Immature natural killer cell (primary cell): ENCODE results near the gene GAREM2. TPM values are rescaled to one million over a fixed set of nuclear protein-coding genes. Genes with fewer than 3 reads are reported as not detected.

Experiments
- DNase-seq, 3 donors: peaks; one replicate each; pipeline ENCODE4 v3.0.0; 2022; ENCODE audit warnings: mixed read lengths in 1 of 3
- H3K27ac Mint-ChIP-seq, 6 donors: one replicate each; pipeline ENCODE4 v1.8.0; 2020; ENCODE audit warnings: mixed read lengths in 6 of 6, mild to moderate bottlenecking in 5 of 6, inconsistent platforms in 4 of 6, moderate library complexity in 3 of 6
- H3K27me3 Mint-ChIP-seq, 3 donors: one replicate each; pipeline ENCODE4 v1.8.0; 2020 to 2021; ENCODE audit warnings: low read depth in 3 of 3, mild to moderate bottlenecking in 3 of 3, mixed read lengths in 3 of 3, moderate library complexity in 3 of 3, inconsistent platforms in 1 of 3
- H3K36me3 Mint-ChIP-seq, 3 donors: one replicate each; pipeline ENCODE4 v1.8.0; 2020; ENCODE audit warnings: mixed read lengths in 3 of 3, inconsistent platforms in 2 of 3, mild to moderate bottlenecking in 2 of 3
- H3K4me1 Mint-ChIP-seq, 2 donors: one replicate each; pipeline ENCODE4 v1.8.0; 2020; ENCODE audit warnings: inconsistent platforms in 2 of 2, mild to moderate bottlenecking in 2 of 2, mixed read lengths in 2 of 2, moderate library complexity in 1 of 2
- H3K4me3 Mint-ChIP-seq, 5 donors: one replicate each; pipeline ENCODE4 v1.8.0; 2020; ENCODE audit warnings: mild to moderate bottlenecking in 5 of 5, mixed read lengths in 5 of 5, inconsistent platforms in 3 of 5, moderate library complexity in 3 of 5
- H3K9me3 Mint-ChIP-seq, 6 donors: one replicate each; pipeline ENCODE4 v1.8.0; 2020; ENCODE audit warnings: mild to moderate bottlenecking in 6 of 6, mixed read lengths in 6 of 6, inconsistent platforms in 4 of 6, moderate library complexity in 3 of 6
- polyA plus RNA-seq, 3 donors: library from polyadenylated mRNA; unstranded; fragments of 300-500 nt; fragmentation: Illumina TruSeq; gene quantifications; one replicate each; pipeline ENCODE4 v1.2.3, GENCODE V29; 2021

GAREM2 gene
- 1 to 10 TPM in 2 of 3 donors, under 1 TPM in 1; 0.50 to 3.5 (median 1.4) TPM for polyA plus RNA-seq

DNA sequence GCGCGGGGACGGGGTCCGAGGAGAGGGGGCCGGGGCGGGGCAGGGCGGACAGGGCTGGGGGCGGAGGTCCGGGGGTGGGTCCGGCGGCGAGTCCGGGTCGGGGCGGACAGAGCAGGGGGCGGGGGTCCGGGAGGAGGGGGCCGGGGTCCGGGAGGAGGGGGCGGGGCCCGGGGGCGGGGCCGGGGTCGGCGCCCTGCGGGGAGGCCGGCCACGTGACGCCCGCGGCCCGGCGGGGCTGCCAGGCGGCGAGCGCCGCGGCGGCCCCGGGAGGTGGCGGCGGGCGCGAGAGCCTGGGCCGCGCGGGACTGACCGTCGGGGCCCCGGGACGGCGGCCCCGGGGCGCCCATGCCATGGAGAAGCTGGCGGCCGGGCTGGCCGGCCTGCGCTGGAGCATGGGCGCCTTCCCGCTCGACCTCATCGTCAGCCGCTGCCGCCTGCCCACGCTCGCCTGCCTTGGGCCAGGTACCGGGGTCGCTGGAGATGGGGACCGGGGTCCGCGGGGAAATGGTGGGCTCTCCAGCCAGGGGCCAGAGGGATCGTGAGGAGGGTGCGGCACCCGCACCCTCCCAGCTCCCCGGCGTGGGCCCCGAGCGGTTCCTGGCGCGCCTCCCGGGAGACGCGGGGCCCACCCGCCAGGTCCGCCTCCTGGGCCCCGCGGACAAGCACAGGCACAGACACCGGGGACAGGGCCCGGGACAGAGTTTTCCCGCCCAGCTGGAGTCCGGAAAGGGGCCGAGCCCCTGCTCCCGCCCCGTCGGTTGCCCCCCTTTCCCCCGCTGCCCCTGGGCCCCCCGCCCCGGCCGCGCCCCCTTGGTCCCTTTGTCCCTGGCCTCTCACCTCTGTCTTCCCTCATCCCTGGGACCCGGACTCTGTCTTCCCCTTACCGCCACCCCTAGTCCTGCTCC is at the start of gene GAREM2:
Gene GAREM2, plus strand, starts transcription at position 218 of the 905 bp plus-strand sequence. Its CDS starts 133 bp downstream, at position 351.
- DNase-seq: no peak
- no peak within 1 kb of the TSS for H3K27ac Mint-ChIP-seq
- H3K9me3 Mint-ChIP-seq: no peaks in the 10 kb centered on the region
- peaks cover 18 to 19% of the 10 kb centered on the region in 2 donors for H3K4me1 Mint-ChIP-seq
- peaks cover 0 to 5% (median 0%) of the 10 kb centered on the region in 3 donors for H3K36me3 Mint-ChIP-seq
- peaks cover 14 to 21% (median 15%) of the 10 kb centered on the region in 3 donors for H3K27me3 Mint-ChIP-seq
- H3K4me3 Mint-ChIP-seq: peak within 1 kb of the TSS; percentile 72 to 85 (median 77)

DNA sequence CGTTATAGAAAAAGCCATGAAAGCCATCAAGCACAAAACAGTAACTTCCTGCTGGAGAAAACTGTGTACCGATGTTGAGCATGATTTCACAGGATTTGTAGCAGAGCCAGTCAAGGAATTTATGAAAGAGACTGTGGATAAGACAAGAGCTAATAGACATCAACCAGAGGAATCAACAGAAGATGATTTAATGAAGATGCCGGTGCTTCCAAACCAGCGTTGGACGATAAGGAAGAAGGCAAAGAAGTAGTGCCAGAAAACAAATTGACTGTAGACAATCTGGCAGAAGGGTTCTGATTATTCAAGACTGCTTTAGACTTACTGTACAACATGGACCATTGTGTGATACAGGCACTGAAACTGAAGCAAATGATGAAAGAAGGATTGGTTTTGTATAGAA is 49.5 kb upstream of the GAREM2 start:
- H3K4me1 Mint-ChIP-seq: peaks cover 45 to 73% of the 10 kb centered on the region in 2 donors
- peaks cover 0 to 2% (median 1%) of the 10 kb centered on the region in 3 donors for H3K27me3 Mint-ChIP-seq
- peak overlapping the region; percentile 10 to 80 (median 30) for H3K27ac Mint-ChIP-seq
- H3K36me3 Mint-ChIP-seq: no peaks in the 10 kb centered on the region
- no peaks in the 10 kb centered on the region for H3K9me3 Mint-ChIP-seq
- peak overlapping the region in 1 of 5 donors; percentile 3 for H3K4me3 Mint-ChIP-seq
- DNase-seq: no peak

DNA sequence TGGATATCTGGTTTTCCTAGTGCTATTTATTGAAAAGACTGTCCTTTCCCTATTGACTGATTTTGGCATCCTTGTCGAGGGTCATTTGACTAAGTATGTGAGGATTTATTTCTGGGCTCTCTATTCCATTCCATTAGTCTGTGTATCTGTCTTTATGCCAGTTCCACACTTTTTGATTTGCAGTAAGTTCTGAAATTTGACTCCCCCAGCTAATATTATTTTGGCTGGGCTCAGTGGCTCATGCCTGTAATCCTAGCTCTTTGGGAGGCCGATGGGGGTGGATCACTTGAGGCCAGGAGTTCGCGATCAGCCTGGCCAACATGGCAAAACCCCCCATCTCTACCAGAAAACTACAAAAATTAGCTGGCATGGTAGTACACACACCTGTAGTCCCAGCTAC is 46.8 kb upstream of the GAREM2 start:
- Mint-ChIP-seq H3K4me1 (peaks cover 51 to 73% of the 10 kb centered on the region in 2 donors), H3K27ac (no peak overlapping the region), H3K4me3 (no peak overlapping the region), H3K27me3 (peaks cover 0 to 1% (median 0%) of the 10 kb centered on the region in 3 donors), H3K36me3 (peaks cover 0 to 7% (median 3%) of the 10 kb centered on the region in 3 donors), H3K9me3 (no peaks in the 10 kb centered on the region)
- no peak for DNase-seq

DNA sequence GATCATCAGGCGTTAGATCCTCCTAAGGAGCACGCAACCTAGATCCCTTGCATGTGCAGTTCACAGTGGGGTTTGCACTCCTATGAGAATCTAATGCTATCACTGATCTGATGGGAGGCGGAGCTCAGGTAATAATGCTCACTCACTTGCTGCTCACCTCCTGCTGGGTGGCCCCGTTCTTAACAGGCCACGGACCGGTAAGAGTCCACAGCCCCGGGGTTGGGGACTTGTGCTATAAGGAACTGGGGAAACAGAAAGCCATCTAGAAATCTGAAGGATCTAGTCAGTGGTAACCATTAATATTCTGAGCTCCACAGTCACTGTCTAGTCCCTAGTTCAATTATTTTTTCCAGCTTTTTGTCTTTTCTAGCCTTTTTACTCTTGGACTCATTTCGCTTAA is 44.7 kb upstream of the GAREM2 start:
- H3K4me1 Mint-ChIP-seq: peaks cover 35 to 55% of the 10 kb centered on the region in 2 donors
- H3K9me3 Mint-ChIP-seq: no peaks in the 10 kb centered on the region
- no peak overlapping the region for H3K27ac Mint-ChIP-seq
- no peak for DNase-seq
- H3K36me3 Mint-ChIP-seq: peaks cover 0 to 7% (median 3%) of the 10 kb centered on the region in 3 donors
- peaks cover 0 to 1% (median 0%) of the 10 kb centered on the region in 3 donors for H3K27me3 Mint-ChIP-seq
- H3K4me3 Mint-ChIP-seq: no peak overlapping the region

DNA sequence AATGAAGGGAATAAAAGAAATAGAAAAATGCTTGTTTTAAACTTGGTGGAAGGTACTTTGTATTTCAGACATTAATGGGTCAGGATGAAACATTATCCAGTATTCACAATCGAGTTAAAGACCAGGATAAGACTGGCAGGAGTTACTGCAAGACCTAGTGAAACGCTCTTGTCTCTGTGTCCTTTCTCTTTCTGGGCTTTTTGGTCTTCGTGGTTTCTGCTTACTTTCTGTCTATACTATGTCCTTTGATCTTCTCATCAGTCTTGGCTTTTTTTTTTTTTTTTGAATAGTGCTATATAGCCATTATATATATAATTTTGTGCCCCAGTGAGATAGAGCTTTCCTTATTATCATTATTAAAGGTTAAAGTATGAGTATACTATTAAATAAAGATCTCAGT is 42.1 kb upstream of the GAREM2 start:
- no peak for DNase-seq
- Mint-ChIP-seq H3K27ac (peak overlapping the region in 3 of 6 donors; percentile 3 to 76 (median 53)), H3K4me3 (no peak overlapping the region), H3K27me3 (no peaks in the 10 kb centered on the region), H3K9me3 (no peaks in the 10 kb centered on the region), H3K36me3 (peaks cover 3 to 14% (median 13%) of the 10 kb centered on the region in 3 donors), H3K4me1 (peaks cover 14 to 31% of the 10 kb centered on the region in 2 donors)

DNA sequence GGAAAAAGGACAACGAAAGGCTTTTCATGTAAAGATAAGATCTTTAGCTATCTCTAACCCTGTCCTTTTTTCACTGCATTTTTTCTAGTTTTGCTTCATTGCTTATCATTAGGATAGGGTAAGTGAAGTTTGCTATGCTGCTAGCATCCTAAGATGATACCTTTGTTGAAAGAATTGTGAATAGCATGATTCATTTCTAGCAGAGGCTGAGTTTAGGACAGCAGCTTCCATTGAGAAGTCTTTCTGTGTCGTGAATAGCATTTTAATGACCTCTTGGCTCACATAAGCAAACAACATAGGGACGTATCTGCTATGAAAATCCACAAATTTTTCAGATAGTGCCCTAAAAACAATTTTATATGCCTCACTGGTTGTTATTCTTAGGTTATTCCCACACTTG is 36.4 kb upstream of the GAREM2 start:
- H3K27ac Mint-ChIP-seq: no peak overlapping the region
- peaks cover 6 to 13% (median 13%) of the 10 kb centered on the region in 3 donors for H3K36me3 Mint-ChIP-seq

DNA sequence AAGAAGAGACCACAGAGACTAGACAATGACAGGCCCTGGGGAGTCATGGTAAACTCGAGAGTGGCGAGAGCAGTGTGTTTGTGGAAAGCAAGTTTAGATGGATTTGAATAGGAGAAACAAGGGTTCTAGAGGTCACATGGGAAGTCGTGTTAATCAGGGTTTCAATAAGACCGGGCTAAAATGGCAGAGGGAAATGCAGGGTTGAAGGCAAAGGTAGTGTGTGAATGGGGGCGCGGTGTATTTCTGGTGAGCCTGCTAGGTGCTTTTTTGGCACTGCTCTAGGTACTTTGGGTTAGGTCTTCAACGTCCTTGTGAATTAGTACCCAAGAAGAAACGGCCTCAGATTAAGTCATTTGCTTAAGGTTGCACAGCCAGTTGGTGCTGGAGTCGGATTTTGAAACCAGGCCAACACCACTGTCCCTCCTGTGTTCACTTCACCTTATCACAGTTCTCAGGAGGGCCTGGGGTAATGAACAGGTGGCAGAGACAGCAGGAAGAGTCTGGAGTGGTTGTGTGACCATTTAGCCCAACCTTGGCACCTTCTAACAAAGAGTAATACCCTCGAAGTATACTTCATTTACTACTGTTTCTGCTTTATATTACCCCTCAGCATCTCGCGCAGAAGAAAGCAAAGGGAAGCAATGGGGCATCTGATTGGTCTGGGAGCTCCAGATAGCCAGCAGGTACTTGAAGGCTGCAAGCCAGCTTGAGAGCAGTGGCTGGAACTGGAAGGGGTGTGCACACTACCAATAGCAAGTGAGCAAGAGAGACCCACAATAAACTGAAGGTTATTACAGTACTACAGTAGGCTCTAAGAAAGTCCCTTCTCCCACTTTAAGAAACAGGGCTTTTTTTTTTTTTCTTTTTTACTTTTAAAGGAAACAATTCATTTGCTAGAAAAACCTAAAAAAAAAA is 33.4 kb upstream of the GAREM2 start:
- peak overlapping the region in 1 of 6 donors; percentile 12 for H3K27ac Mint-ChIP-seq
- H3K36me3 Mint-ChIP-seq: peaks cover 6 to 13% (median 10%) of the 10 kb centered on the region in 3 donors
- H3K27me3 Mint-ChIP-seq: peaks cover 0 to 1% (median 0%) of the 10 kb centered on the region in 3 donors
- H3K9me3 Mint-ChIP-seq: no peaks in the 10 kb centered on the region
- no peak overlapping the region for H3K4me3 Mint-ChIP-seq
- no peak for DNase-seq
- H3K4me1 Mint-ChIP-seq: peaks cover 0 to 6% of the 10 kb centered on the region in 2 donors

More for the DNA sequence above, 36.4 kb upstream of the GAREM2 start:
- H3K9me3 Mint-ChIP-seq: no peaks in the 10 kb centered on the region
- no peak overlapping the region for H3K4me3 Mint-ChIP-seq
- peaks cover 0 to 1% (median 0%) of the 10 kb centered on the region in 3 donors for H3K27me3 Mint-ChIP-seq
- H3K4me1 Mint-ChIP-seq: peaks cover 1 to 6% of the 10 kb centered on the region in 2 donors
- no peak for DNase-seq

DNA sequence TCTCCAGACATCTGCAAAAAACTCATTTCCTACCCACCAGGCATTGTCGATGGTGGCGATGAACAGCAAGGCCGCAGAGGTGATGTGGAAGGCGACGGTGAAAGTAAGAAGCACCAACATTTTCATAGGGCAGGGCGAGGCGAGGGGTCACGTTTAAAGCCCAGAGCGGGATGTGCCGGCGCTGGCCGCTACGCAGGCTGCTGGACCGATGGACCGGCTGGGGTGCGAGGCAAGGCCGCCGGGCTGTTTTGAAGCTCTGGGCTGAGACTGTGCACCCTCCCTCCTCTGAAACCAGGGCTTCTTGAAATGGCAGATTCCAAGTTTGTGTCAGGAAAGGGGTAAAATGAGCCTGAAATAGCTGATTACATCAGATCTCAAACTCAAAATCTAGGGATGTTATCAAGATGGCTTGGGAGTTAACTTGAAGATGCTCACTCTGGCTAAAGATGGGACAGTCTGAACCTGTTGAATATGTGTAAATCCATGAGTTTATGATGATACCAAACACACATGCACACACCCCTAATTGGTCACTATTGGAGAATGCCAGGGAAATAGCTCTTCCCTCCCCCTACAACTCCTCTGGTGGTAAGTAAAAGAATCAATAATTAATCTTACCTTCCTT is 31.6 kb upstream of the GAREM2 start:
- no peaks in the 10 kb centered on the region for H3K9me3 Mint-ChIP-seq
- H3K27me3 Mint-ChIP-seq: peaks cover 0 to 1% (median 0%) of the 10 kb centered on the region in 3 donors
- H3K36me3 Mint-ChIP-seq: peaks cover 0 to 4% (median 0%) of the 10 kb centered on the region in 3 donors
- H3K27ac Mint-ChIP-seq: no peak overlapping the region
- H3K4me1 Mint-ChIP-seq: no peaks in the 10 kb centered on the region
- DNase-seq: no peak
- no peak overlapping the region for H3K4me3 Mint-ChIP-seq

DNA sequence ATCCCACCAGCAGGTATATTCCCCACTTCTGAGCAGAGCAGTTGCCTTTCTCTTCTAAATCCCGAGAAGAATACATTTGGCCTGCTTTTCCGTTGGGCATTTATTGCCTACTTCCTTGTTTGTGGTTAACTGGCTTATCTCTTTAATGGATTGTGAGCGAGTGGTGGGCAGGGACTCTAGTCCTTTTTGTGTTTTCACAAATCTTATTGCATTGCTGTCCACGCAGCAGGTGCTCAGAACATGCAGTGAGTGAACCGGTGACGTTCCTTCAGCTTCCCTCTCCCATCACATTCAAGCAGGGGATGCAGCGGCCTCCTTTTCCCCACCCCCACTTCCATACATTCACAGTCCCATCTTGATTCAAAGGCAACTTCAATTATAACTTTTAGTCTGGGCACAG is 28.9 kb upstream of the GAREM2 start:
- H3K9me3 Mint-ChIP-seq: no peaks in the 10 kb centered on the region
- H3K27ac Mint-ChIP-seq: no peak overlapping the region
- no peak for DNase-seq
- no peak overlapping the region for H3K4me3 Mint-ChIP-seq
- H3K4me1 Mint-ChIP-seq: no peaks in the 10 kb centered on the region
- peaks cover 0 to 3% (median 0%) of the 10 kb centered on the region in 3 donors for H3K27me3 Mint-ChIP-seq
- no peaks in the 10 kb centered on the region for H3K36me3 Mint-ChIP-seq

DNA sequence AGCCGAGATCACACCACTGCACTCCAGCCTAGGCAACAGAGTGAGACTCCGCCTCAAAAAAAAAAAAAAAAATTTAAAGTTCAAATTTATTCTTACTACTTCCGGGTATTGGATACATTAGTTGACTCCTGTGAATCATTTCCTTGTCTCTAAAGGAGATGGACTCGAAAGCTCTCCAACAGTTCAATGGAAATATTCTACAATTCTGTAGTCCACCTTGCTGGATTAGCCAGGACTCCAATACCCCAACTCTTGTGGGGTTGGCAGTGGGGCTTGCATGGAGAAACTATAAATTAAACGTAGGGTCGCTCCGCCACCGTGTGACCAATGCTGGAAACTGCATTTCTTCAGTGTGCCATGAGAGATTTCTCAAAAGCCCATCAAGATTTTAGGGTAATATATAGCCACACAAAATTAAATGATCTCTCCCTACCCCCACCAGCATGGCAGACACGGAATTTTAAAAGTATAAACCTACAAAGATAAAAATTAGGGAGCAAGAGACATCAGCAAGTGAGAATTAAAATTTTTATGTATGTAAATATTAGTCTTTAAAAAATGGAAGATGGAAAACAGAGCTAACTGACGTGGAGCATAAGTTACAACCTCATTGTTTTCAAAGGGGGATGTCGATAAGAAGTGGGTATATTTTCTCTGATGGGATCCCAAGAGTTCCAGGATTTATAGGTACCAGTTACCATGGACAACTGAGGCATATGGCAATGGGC is 27.8 kb upstream of the GAREM2 start:
- no peaks in the 10 kb centered on the region for H3K4me1 Mint-ChIP-seq
- H3K9me3 Mint-ChIP-seq: no peaks in the 10 kb centered on the region
- H3K27ac Mint-ChIP-seq: no peak overlapping the region
- H3K27me3 Mint-ChIP-seq: peaks cover under 1 to 3% (median 1%) of the 10 kb centered on the region in 3 donors
- no peak overlapping the region for H3K4me3 Mint-ChIP-seq
- DNase-seq: peak; percentile 43 to 57 (median 53)
- peaks cover 0 to 1% (median 0%) of the 10 kb centered on the region in 3 donors for H3K36me3 Mint-ChIP-seq

DNA sequence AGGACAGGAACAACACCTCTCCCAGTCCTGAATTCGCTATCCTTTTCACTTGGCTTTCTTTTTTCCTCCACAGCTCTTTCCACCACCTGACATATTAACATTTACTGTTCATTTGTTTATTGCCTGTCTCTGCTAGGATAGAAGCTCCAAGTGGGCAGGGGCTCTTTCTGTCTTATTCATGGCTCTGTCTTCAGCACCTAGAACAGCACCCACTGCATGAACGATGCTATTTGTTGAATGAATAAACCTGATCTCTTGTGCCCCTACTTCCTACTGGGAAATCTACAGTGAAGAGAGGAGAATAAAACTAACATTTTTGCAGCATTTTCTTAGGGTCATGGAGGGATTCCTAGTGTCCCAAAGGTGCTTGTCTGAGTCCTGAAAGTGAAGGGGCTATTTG is 24.4 kb upstream of the GAREM2 start:
- no peak for DNase-seq
- Mint-ChIP-seq H3K4me1 (no peaks in the 10 kb centered on the region), H3K36me3 (peaks cover 0 to 5% (median 0%) of the 10 kb centered on the region in 3 donors), H3K4me3 (no peak overlapping the region), H3K9me3 (no peaks in the 10 kb centered on the region), H3K27ac (no peak overlapping the region), H3K27me3 (peaks cover 1 to 12% (median 6%) of the 10 kb centered on the region in 3 donors)

DNA sequence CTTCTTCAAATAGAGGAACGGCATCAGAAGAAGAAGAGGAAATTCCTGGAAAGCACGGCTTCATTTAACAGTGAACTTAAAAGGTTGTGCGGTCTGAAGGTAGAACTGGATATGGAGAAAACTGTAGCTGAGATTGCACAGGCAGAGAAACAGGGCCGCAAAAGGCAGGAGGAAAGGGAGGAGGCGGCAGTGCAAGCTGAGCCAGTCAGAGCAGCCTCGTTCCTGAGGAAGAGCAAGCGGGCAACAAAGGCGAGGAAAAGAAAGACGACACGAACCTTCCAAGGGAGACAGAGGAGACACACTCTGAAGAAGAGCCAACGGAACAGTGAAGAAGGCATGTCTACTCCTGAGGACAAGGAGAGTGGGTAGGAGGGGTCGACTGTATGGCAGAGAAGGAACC is 22.6 kb upstream of the GAREM2 start:
- Mint-ChIP-seq H3K9me3 (no peaks in the 10 kb centered on the region), H3K4me1 (no peaks in the 10 kb centered on the region), H3K27ac (no peak overlapping the region), H3K4me3 (no peak overlapping the region), H3K36me3 (peaks cover 0 to 5% (median 0%) of the 10 kb centered on the region in 3 donors), H3K27me3 (peaks cover 1 to 12% (median 6%) of the 10 kb centered on the region in 3 donors)
- DNase-seq: no peak
